Caco-2 (cell line): ENCODE measurements around the gene CDK10. TPM values are rescaled to one million over a fixed set of nuclear protein-coding genes. Genes with fewer than 3 reads are reported as not detected.

ENCODE experiments used
- BruUV-seq: library from RNA; stranded (reverse); fragments of 400-500 nt; replicated peaks from 2 replicates; lab custom pipeline; 2021; lab: Mats Ljungman, UMichigan
- CTCF ChIA-PET: fragments of 300-600 bp; sonication (Branson Sonifier 250); formaldehyde crosslinking; loops from one replicate; lab custom pipeline; 2022; ENCODE audit warnings: antibody characterized with exemption; lab: Charles Lee
- POLR2A ChIA-PET: fragments of 300-600 bp; sonication (Branson Sonifier 250); formaldehyde crosslinking; loops from one replicate; lab custom pipeline; 2022; ENCODE audit warnings: antibody characterized with exemption; lab: Charles Lee
- DNase-seq, 2 experiments: peaks; one replicate each; pipeline versions ENCODE4 v3.0.0 to v3.0.0-alpha.2; 2020 to 2022
- H3K27me3 ChIP-seq: replicated peaks from 2 replicates; pipeline ENCODE4 v1.6.0; 2011; ENCODE audit warnings: low read length; ENCODE audit not compliant: control insufficient read depth, insufficient read depth
- H3K36me3 ChIP-seq: 2 replicates; pipeline ENCODE4 v1.5.1; 2011; ENCODE audit warnings: low read length; ENCODE audit not compliant: control insufficient read depth, insufficient read depth
- H3K4me1 ChIP-seq: fragments of 250-450 bp; sonication (Bioruptor Pico); 2 replicates; pipeline ENCODE4 v1.5.1; 2020; ENCODE audit warnings: mild to moderate bottlenecking
- H3K4me3 ChIP-seq: 2 replicates; pipeline ENCODE4 v1.5.1; 2011; ENCODE audit warnings: low read depth, mild to moderate bottlenecking, control low read depth, low read length
- H3K9me3 ChIP-seq: fragments of 250-450 bp; sonication (Bioruptor Pico); 2 replicates; pipeline ENCODE4 v1.5.1; 2020; ENCODE audit warnings: mild to moderate bottlenecking, moderate library complexity
- H3K27ac Mint-ChIP-seq: one replicate; pipeline ENCODE4 v1.8.0; 2022; ENCODE audit warnings: mixed read lengths; ENCODE audit not compliant: unreplicated experiment
- H3K27me3 Mint-ChIP-seq: one replicate; pipeline ENCODE4 v1.8.0; 2022; ENCODE audit warnings: mixed read lengths; ENCODE audit not compliant: insufficient read depth, unreplicated experiment
- H3K36me3 Mint-ChIP-seq: one replicate; pipeline ENCODE4 v1.8.0; 2022; ENCODE audit warnings: mild to moderate bottlenecking, mixed read lengths; ENCODE audit not compliant: insufficient read depth, unreplicated experiment
- H3K4me1 Mint-ChIP-seq: one replicate; pipeline ENCODE4 v1.8.0; 2022; ENCODE audit warnings: low read depth, mixed read lengths; ENCODE audit not compliant: unreplicated experiment
- H3K4me3 Mint-ChIP-seq: one replicate; pipeline ENCODE4 v1.8.0; 2022; ENCODE audit warnings: mild to moderate bottlenecking, moderate library complexity, mixed read lengths; ENCODE audit not compliant: unreplicated experiment
- H3K9me3 Mint-ChIP-seq: one replicate; pipeline ENCODE4 v1.8.0; 2022; ENCODE audit warnings: mixed read lengths; ENCODE audit not compliant: unreplicated experiment
- intact Hi-C: fragments of 100-400 bp; cut with micrococcal nuclease; formaldehyde crosslinking; loops from one replicate; pipeline ENCODE4 v1.10.0; 2022; ENCODE audit not compliant: unreplicated experiment
- total RNA-seq: library from RNA; stranded (reverse); gene quantifications from 2 replicates; pipeline ENCODE4 v1.2.3, GENCODE V29; 2022
- TF ChIP-seq, protein P1 (sequence below), 2 experiments: fragments of 200-600 bp in 1 of 2; IDR thresholded peaks; 1 replicate in 1 of 2; 2 replicates in 1 of 2; pipeline versions ENCODE4 v1.5.1 to v1.8.0; 2011 to 2022; ENCODE audit warnings: antibody characterized with exemption in 1 of 2, control low read depth in 1 of 2, inconsistent platforms in 1 of 2, low read depth in 1 of 2, low read length in 1 of 2, mild to moderate bottlenecking in 1 of 2, moderate library complexity in 1 of 2; ENCODE audit not compliant: insufficient read depth in 1 of 2, severe bottlenecking in 1 of 2, unreplicated experiment in 1 of 2

CDK10 gene
- total RNA-seq, 1 experiment from 2014 or later: 135 TPM

DNA sequence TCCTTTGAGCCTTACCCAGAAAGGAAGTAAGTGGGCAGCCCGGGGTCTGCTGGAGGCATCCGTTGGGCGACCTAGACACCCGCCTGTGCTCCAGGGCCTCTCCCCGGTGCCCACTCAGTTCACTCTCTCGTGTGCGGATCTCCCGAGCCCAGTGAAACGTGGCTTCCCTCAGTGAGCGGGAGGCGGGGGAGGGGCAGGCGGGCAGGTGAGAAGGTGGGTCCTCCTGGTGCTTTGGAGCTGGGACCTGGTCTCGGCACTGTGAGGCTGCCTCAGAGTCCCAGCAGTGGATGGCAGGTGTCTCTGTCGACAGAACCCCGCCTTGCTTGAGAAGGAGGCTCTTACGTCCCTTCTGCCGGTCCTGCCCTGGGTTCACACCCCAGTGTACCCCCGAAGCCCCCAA lies 42.8 kb downstream of the CDK10 start:
- H3K4me1 ChIP-seq: no peaks in the 10 kb centered on the region
- no TSS peak for BruUV-seq
- peaks cover 3% of the 10 kb centered on the region for H3K36me3 ChIP-seq
- intact Hi-C loops: no loop called here
- Mint-ChIP-seq H3K27ac (peak overlapping the region; percentile 39), H3K4me1 (no peaks in the 10 kb centered on the region), H3K36me3 (peaks cover 75% of the 10 kb centered on the region), H3K4me3 (no peak overlapping the region), H3K27me3 (no peaks in the 10 kb centered on the region), H3K9me3 (no peaks in the 10 kb centered on the region)
- TF ChIP-seq, protein P1, sequence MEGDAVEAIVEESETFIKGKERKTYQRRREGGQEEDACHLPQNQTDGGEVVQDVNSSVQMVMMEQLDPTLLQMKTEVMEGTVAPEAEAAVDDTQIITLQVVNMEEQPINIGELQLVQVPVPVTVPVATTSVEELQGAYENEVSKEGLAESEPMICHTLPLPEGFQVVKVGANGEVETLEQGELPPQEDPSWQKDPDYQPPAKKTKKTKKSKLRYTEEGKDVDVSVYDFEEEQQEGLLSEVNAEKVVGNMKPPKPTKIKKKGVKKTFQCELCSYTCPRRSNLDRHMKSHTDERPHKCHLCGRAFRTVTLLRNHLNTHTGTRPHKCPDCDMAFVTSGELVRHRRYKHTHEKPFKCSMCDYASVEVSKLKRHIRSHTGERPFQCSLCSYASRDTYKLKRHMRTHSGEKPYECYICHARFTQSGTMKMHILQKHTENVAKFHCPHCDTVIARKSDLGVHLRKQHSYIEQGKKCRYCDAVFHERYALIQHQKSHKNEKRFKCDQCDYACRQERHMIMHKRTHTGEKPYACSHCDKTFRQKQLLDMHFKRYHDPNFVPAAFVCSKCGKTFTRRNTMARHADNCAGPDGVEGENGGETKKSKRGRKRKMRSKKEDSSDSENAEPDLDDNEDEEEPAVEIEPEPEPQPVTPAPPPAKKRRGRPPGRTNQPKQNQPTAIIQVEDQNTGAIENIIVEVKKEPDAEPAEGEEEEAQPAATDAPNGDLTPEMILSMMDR (IDR thresholded peaks at IDR 0.05; ENCODE audit: insufficient read depth in 1 of 2, low read depth in 1 of 2, low read length in 1 of 2, severe bottlenecking in 1 of 2, unreplicated experiment in 1 of 2): no peak
- CTCF ChIA-PET: interaction anchor here (1.0 to 1.4 kb wide), 2 partner anchors 9 to 131 kb away, joined by 3 to 4 read pairs; partner anchors contain the start of gene VPS9D1
- DNase-seq: no peak
- H3K27me3 ChIP-seq: no peaks in the 10 kb centered on the region
- no peaks in the 10 kb centered on the region for H3K9me3 ChIP-seq
- POLR2A ChIA-PET: no interaction called here
- no peak overlapping the region for H3K4me3 ChIP-seq

DNA sequence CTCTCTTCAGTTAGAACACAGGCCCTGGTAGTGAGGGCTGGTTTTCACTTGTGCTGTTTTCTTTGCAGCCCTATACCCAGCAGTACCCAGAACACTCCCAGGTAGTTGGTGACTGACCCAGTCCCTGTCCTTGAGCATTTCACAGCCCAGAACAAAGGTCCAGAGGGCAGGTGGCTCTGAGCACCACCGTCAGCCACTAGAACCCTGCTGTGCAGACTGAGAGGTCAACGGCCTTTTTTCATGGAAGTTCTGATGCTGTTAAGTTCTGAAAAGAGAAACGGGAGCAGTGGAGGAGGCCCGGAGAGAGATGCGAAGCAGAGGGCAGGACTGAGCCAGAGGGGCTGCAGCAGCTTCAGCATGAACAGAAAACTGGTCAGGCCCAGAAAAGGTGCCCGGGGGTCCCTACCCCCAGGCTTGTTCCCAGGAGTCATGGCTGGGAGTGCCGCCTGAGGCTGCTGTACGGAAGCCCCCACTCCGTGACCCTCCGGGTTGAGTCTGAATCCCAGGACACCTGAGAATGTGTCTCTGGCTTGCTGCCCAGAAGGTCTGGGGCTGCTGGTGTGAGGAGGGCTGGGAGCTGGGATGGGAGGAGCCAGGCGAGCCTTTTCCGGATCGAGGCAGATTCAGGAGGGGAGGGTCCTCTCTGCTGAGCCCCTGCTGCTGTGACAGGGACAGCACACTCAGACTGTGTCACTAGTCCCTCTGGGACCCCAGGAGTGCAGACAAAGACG lies 43.5 kb downstream of the CDK10 start:
- H3K4me1 Mint-ChIP-seq: no peaks in the 10 kb centered on the region
- no peak for DNase-seq
- Histone ChIP-seq H3K9me3 (no peaks in the 10 kb centered on the region), H3K4me3 (no peak overlapping the region), H3K4me1 (no peaks in the 10 kb centered on the region), H3K27me3 (no peaks in the 10 kb centered on the region), H3K36me3 (peaks cover 3% of the 10 kb centered on the region)
- intact Hi-C loops: no loop called here
- BruUV-seq: no TSS peak
- H3K4me3 Mint-ChIP-seq: no peak overlapping the region
- no peaks in the 10 kb centered on the region for H3K9me3 Mint-ChIP-seq
- no peaks in the 10 kb centered on the region for H3K27me3 Mint-ChIP-seq
- ChIA-PET POLR2A (no interaction called here), CTCF (interaction anchor here (1.0 to 1.4 kb wide), 2 partner anchors 9 to 131 kb away, joined by 3 to 4 read pairs; partner anchors contain the start of gene VPS9D1)
- peak overlapping the region; percentile 39 for H3K27ac Mint-ChIP-seq
- TF ChIP-seq, protein P1 (IDR thresholded peaks at IDR 0.05; ENCODE audit: insufficient read depth in 1 of 2, low read depth in 1 of 2, low read length in 1 of 2, severe bottlenecking in 1 of 2, unreplicated experiment in 1 of 2): no peak
- H3K36me3 Mint-ChIP-seq: peaks cover 82% of the 10 kb centered on the region

DNA sequence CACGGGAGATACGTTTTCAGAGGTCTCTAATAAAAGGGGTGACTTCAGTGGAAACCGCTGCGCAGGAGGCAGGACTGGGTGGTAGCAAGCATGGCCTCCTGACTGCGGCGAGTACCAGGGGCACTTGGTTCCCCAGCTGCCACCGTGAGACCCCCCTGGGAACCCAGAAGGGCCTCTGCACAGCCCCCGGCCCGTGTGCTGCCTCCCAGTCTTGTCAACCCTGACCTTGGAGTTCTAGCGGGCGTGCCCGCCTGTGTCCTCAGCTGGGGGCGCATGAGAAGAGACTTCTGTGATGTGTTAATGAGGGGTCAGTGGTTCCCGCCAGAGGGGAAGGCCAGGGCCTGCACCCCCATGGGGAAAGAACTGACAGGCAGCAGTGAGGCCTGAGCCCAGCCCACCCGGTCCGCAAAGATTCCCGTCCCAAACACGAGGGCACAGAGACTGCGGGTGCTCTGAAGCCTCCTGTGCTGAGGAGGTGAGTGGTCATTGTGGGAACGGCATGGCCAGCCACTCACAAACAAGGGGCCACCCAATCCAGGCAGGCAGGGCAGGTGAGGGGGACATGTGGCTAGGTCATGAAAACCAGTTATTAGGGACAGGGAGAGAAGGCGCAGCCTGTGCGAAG lies 44.2 kb downstream of the CDK10 start:
- no peaks in the 10 kb centered on the region for H3K9me3 Mint-ChIP-seq
- CTCF ChIA-PET: no interaction called here
- H3K27ac Mint-ChIP-seq: peak overlapping the region; percentile 39
- Histone ChIP-seq H3K36me3 (peaks cover 3% of the 10 kb centered on the region), H3K27me3 (no peaks in the 10 kb centered on the region), H3K9me3 (no peaks in the 10 kb centered on the region), H3K4me1 (no peaks in the 10 kb centered on the region), H3K4me3 (no peak overlapping the region)
- TF ChIP-seq, protein P1 (IDR thresholded peaks at IDR 0.05; ENCODE audit: insufficient read depth in 1 of 2, low read depth in 1 of 2, low read length in 1 of 2, severe bottlenecking in 1 of 2, unreplicated experiment in 1 of 2): no peak
- H3K36me3 Mint-ChIP-seq: peaks cover 89% of the 10 kb centered on the region
- no peaks in the 10 kb centered on the region for H3K4me1 Mint-ChIP-seq
- no peak overlapping the region for H3K4me3 Mint-ChIP-seq
- DNase-seq: no peak
- POLR2A ChIA-PET: no interaction called here
- no TSS peak for BruUV-seq
- intact Hi-C loops: no loop called here
- no peaks in the 10 kb centered on the region for H3K27me3 Mint-ChIP-seq
